GM19023 (cell line): ENCODE measurements around the gene FAM20A.

Experiments
- ATAC-seq: cut with Tn5 transposase; IDR thresholded peaks from one replicate; pipeline ENCODE4 v1.9.1; 2021; ENCODE audit warnings: mild to moderate bottlenecking, moderate library complexity; ENCODE audit not compliant: unreplicated experiment

Gene FAM20A

GRCh38 chr17:68600931-68601564 lies at the start of gene FAM20A:
Gene FAM20A, minus strand, starts transcription at chr17:68601367. Its CDS starts 701 bp downstream, at chr17:68600666.
- ATAC-seq, result no peak

DNA sequence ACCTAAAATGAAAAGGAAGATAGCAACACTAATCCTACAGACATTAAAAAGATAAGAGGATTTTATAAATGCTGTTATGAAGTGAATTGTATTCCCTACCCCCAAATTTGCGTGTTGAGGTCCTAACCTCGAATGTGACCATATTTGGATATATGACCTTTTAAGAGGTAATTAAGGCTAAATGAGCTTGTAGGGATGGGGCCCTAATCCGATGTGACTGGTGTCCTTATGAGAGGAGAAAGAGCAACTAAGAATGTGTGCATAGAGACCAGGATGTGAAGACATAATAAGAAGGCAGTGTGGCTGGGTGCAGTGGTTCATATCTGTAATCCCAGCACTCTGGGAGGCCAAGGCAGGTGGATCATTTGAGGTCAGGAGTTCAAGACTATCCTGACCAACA lies 48.2 kb upstream of the FAM20A start:
- no peak for ATAC-seq

DNA sequence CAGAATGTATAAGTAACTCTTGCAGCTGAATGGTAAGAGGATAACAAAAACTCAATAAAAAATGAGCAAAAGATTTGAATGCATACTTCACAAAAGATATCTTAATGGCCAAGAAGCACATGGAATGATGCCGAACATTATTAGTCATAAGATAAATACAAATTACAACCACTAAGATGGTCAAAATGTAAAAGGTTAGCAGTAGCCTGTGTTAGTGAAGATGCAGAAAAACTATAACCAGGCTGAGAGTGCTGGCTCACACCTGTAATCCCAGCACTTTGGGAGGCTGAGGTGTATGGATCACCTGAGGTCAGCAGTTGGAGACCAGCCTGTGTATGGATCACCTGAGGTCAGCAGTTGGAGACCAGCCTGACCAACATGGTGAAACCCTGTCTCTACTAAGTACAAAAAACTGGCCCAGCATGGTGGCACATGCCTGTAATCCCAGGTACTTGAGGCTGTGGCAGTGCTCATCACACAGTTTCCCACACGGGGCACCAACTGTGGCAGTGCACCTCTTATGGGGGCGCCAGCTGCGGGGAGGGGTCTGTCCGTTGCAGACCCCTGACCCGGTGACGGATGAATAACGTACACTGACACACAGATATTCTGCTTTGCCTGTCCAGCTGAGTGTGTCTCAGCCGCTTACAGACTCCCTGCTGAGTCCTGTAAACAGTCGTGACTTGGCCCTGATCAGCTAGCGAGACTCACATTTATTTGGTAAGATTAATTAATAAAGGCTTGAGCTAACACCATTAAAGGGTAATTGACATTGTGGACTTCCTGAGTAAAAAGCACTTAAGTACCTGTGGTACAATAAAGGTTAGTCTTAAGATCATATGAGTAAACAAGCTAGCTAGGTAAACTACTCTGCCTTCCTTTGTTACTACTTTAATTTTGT lies 45.7 kb upstream of the FAM20A start:
- no peak for ATAC-seq

DNA sequence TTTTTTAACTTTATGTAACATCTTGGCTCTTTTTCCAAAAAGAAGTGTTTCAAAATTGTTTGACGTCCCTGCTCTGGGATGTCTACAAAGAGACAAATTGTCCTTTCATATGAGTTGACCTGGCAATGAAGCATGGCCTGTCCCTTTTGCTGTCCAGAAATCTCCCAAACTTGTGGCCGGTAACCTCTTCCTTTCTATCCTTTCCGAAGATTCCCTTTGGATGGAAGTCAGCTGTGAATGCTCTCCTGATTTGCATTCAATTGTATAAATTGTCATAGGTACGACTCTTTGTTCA lies 40.9 kb upstream of the FAM20A start:
- ATAC-seq, result no peak

GRCh38 chr17:68641276-68642117 lies 40.3 kb upstream of the FAM20A start:
- no peak for ATAC-seq

DNA sequence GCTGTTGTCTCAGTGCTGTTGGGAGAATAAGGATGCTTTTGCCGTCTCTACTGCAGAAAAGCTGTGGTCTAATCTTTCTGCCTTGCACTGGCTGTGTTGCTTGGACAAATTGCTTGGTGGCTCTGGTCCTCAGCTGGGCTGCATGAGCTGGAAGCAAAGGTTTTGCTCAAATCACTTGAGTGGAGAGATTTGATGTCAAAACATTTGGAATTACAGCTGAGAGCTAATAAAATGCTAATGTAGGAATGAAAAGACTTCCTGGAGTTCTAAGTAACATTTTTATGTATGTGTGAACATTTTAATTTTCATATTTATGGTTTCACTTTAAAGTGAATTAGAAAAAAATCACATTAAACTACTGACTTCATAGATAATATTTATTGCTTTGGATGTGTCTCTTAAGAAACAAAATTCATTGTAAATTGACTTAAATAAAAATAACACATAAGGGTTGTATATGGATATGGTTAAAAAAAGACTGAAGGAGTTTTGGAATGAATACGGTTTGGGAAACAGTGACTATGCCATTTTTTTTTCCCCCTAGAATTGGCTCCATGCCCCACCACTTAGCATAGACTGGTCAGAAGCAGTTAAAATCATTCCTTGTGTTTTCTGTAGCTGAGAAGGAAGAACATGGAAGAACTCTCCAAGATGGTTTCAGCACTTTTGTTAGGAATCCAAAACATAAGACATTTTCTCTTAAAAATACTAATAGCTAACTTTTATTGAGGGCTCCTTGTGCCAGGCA lies 39.2 kb upstream of the FAM20A start:
- ATAC-seq, result no peak

GRCh38 chr17:68634345-68634876 lies 33.2 kb upstream of the FAM20A start:
- no peak for ATAC-seq

DNA sequence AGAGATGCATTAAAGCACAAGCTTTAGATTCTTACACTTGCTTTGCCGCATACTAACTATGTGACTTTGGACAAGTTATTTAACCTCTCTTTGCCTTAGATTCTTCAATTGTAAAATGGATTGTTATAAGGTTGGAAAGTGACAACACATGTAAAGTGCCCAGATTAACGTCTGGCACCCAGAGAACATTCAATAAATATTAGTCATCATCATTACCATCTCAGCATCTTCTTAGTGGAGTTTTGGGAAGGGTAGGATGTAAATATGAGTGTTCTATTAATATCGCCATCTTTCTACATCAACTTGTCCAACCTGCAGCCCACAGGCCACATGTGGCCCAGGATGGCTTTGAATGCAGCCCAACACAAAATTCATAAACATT lies 27.4 kb upstream of the FAM20A start:
- no peak for ATAC-seq

DNA sequence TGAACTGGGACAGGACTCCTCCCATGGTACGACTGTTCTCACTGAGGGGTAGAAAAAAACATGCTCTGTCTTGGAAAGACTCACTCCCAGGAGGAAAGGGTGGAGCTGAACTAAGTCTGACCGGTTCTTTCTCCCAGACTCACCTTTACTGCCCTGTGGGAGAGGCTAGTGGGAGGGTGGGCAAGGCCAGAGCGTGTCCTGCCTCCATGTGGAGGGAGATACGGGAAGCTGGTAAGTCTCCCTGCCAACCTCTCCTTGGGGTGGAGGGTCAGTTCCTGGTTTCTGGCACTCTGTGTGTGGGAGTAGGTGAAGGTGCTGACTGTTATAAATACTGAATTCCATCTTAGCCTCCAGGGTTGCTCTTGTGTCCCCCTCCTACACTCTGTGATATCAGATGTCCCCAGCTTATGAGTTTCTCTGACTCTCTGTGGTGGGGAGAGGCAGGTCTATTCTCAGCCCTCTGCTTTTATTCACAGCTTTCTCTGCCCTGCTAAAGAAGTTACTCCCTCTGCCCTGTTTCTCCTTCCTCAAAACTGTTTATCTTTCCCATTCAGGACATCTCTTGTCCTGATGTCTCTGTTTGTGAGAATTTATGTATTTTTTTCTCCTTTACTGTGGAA lies 26.9 kb upstream of the FAM20A start:
- ATAC-seq, result no peak

DNA sequence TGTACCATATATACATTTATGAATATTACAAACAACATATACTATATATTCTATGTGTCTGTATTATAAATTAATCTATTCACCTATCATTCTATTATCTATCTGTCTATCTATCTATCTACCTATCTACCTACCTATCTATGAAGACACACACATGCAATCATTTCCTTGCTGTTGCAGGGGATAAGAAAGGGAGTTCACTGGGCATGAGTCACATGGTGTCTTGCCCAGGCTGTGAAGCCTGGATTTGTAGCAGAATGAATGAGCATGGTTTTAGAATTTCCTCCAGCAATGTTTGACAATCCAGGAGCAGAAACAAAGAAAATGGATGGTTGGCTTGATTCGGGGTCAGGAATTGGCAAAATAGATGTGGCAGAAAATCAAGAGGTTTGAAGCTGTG lies 23.2 kb upstream of the FAM20A start:
- ATAC-seq, result no peak

- no peak for ATAC-seq
Observed at GRCh38 chr17:68623811-68624210, 22.6 kb upstream of the FAM20A start.

- no peak for ATAC-seq
Observed at GRCh38 chr17:68622423-68622822, 21.3 kb upstream of the FAM20A start.

DNA sequence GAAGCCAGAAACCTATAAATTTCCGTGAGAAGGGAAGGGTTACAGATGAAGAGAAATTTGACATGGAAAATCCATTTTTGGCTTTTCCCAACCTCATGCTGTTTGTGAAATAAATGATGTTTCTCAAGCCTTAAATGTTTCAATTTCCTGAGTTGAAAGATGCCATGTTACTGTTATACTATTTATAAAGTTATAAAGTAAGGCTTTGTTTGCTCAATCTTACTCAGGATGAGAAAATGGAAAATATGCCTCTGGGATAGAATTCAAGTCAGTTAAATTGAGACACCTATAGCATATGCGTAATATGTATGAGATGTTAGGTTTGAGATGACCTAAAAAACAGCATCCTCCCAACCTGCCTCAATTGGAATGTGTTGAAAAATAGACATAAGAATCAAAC lies 19.9 kb upstream of the FAM20A start:
- no peak for ATAC-seq

- ATAC-seq, result no peak
Observed at GRCh38 chr17:68616334-68616733, 15.2 kb upstream of the FAM20A start.

GRCh38 chr17:68614718-68615117 lies 13.6 kb upstream of the FAM20A start:
- no peak for ATAC-seq

- no peak for ATAC-seq
Observed at GRCh38 chr17:68613739-68614298, 12.7 kb upstream of the FAM20A start.

DNA sequence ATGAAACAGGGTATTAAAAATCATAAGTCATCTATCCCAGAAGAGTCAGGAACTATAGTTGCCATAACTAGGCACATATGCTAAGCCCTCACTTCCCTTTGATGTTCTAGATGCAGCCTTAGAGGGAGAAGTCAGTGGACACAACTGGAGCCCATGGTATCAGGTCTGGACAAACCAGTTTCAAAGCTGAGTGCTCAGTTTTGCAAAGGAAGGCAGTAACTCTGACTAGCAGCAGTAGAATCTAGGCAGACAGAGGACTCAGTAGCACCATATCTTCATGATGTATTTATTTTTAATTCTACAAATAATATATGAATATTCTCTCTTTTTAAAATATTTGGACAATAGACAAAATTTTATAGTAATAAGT lies 11.7 kb upstream of the FAM20A start:
- no peak for ATAC-seq

GRCh38 chr17:68612209-68612922 lies 11.2 kb upstream of the FAM20A start:
- no peak for ATAC-seq
